T47D (cell line): Measurements from ENCODE around the gene GAA.
"Not testable (repeated sequence)": the region's sequence is repeated elsewhere in the genome, so short reads cannot be mapped to it uniquely, and the experiment has no call there.

ENCODE experiments used
- DNase-seq, 2 experiments: peaks; one replicate each; pipeline versions ENCODE4 v3.0.0 to v3.0.0-alpha.2; 2011 to 2012; ENCODE audit warnings: low read depth in 1 of 2, low spot score in 1 of 2
- JUND ChIP-seq: IDR thresholded peaks from 2 replicates; pipeline ENCODE4 v1.6.1; 2012; ENCODE audit warnings: low read depth
- in situ Hi-C: cut with HindIII; loops from 2 replicates; pipeline ENCODE4 v1.10.0; 2016; ENCODE audit warnings: low sequenced_read_pairs, low pct_unique_long_range_greater_than_20kb

GAA gene

DNA sequence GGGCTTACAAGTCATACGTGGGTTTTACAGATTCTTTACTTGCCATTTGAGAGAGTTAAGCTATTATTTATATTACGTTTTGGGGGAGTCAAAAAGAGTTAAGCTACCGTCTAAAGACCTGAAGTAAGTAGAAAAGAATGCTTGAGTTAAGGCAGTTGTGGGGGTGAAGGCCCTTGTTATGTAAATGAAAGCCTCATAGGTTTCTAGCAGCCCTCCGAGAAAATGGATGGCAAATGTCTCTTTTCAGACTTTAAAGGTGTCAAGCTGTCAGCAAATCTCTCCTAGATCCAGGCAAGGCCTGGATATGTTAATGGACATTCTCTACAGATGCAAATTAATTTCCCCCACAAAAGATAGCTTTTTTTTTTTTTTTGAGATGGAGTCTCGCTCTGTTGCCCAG lies 52.8 kb downstream of the GAA start:
- no peak for DNase-seq
- in situ Hi-C loops = no loop called here
- TF ChIP-seq JUND = no peak

DNA sequence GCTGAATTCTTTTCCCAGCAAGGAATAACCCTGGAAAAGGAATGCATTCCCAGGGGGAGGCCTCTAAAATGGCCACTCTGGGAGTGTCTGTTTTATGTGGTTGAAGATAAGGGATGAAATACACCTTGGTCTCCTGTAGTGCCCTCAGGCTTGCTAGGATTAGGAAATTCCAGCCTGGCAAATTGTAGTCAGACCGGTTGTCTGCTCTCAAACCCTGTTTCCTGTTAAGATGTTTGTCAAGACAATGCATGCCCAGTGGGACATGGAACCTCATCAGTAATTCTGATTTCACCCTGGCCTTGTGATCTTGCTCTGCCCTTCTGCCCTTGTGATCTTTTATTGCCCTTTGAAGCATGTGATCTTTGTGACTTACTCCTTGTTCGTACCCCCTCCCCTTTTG lies 54.2 kb downstream of the GAA start:
- DNase-seq = peak in 1 of 2 experiments; percentile 84
- in situ Hi-C loops = not testable (repeated sequence)

DNA sequence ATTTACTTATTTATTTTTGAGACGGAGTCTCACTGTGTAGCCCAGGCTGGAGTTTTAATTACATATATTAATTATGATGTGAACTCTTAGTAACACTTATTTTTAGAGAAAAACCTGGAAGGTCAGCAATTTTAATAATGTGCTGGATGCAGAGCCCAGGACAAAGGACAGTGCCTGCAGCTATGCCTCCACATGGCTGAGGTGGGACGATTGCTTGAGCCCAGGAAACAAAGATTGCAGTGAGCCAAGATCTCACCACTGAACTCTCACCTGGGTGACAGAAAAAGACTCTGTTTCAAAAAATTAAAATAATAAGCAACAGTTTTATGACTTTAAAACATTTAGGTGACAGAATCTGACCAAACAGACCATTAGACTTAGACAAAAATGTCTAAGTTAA lies 57.5 kb downstream of the GAA start:
- no peak for DNase-seq
- no peak for TF ChIP-seq JUND
- in situ Hi-C loops = no loop called here

DNA sequence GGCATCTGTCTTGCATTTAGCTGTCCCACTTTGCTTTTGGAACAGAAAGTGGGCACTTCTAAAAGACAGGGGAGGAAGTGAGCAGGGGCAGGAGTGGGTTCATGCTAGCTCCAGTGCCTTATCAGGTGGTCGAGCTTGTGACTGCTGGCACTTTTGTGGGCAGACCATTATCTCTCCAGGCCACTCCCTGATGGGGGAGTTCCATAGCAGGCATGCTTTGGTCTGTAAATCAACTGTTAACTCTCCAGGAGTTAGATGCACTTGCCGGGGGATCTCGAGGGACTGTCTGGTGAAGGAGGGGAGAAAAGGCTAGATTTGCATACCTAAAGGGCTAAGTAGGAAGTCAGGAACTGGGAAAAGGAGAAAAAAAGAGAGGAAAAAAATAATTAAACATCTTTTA lies 59.2 kb downstream of the GAA start:
- no peak for DNase-seq
- in situ Hi-C loops = no loop called here

DNA sequence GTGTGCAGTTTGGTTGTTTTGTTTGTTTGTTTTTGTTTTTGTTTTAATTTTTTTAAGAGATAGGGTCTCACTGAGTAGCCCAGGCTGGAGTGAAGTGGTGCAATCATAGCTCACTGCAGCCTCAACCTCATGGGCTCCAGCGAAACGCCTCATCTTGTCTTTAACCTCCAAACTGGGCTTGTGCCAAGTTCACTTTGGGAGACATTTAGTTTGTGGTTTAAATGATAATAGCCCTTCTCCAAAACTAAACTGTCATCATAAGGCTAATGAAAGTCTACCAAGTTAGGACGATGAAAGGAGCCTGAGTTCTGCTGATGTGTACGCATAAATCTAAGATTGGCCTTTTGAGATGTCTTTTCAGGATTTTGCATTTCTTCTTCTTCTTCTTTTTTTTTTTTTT lies 62.0 kb downstream of the GAA start:
- no peak for TF ChIP-seq JUND
- in situ Hi-C loops = no loop called here

More for the DNA sequence above, 59.2 kb downstream of the GAA start:
- TF ChIP-seq JUND = no peak

DNA sequence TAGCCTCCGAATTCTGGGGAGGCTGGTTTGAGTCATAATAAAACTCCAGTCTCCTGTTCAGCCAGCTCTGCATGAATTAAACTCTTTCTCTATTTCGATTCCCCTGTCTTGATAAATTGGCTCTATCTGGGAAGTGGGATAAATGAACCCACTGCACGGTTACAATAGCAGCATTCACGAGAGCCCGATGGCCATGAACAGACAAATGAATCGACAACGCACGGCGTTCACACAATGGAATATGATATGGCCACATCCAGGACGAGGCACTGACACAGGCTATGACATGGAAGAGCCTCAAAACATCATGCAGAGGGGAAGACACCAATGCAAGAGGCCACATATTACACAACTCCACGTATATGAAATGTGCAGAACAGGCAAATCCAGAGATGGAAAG lies 62.8 kb downstream of the GAA start:
- TF ChIP-seq JUND = no peak
- DNase-seq = no peak
- in situ Hi-C loops = no loop called here

More for the DNA sequence above, 62.0 kb downstream of the GAA start:
- DNase-seq = no peak

DNA sequence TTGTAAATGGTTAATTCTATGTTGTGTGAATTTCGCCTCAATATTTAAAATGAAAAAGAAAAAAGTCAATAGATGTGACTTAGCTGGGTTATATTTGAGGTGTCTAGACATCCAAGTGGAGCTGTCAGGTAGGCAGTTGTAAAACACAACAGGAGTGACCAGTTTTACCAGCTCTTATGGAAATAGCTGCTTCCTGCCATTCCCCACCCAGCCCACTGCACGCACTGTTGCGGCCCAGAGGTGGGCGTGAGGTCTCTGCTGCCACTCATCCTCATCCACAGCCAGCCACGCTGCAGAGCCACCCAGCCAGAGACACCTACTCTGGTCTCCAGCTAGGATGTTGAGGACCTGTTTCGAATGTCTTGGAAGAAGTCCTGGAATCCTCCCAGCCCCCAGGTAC lies 65.1 kb downstream of the GAA start:
- peak in 1 of 2 experiments; percentile 90 for DNase-seq
- TF ChIP-seq JUND = no peak
- in situ Hi-C loops = no loop called here

DNA sequence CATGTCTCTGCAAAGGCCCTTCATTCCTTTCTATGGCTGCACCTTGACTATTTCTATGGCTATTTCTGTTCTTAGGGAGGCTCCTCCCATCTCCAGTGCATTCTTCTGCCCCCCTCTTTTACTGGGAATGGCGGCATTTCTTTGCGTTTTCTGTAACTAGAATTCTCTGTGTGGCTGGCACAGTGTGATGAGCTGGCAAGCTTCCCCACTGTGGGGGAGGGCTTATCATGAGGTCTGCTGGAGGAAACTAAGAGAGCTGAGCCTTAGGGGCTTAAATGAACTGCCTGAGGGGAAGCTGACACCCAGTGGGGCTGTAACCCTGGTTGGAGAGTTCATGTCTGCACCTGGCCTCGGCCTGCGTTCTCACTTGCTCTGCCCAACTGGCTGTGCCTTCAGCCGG lies 67.0 kb downstream of the GAA start:
- TF ChIP-seq JUND = no peak
- in situ Hi-C loops = no loop called here
- peak in 1 of 2 experiments; percentile 80 for DNase-seq

DNA sequence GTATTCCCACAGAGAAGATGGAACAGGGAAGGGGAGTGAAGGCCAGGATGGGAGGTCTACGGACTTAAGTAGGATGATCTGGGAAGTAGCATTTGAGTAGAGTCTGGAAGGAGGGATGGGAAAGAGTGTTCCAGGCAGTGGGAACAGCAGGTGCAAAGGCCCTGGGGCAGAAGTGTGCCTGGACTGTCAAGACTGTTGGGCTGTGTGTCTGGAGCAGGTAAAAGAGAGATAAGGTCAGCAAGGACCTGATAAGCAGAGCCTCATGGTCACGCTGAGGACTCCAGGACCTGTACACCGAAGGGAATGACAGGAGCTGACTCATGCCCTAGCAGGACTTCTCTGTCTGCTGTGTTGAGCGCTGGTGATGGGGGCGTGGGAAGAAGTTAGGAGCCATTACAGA lies 67.7 kb downstream of the GAA start:
- no peak for DNase-seq
- TF ChIP-seq JUND = no peak
- in situ Hi-C loops = no loop called here
